ENCODE measurements around the gene ATRNL1. TPM values are rescaled to one million over a fixed set of nuclear protein-coding genes. Genes with fewer than 3 reads are reported as not detected.

The ATRNL1 gene
- total and polyA plus RNA-seq, 2 experiments from 2014 or later: 4.8 to 29.7 TPM

- Histone ChIP-seq H3K79me2 (replicated peaks; ENCODE audit: insufficient read depth) (no peaks in the 10 kb centered on the region), H3K27me3 (ENCODE audit: insufficient read depth) (no peaks in the 10 kb centered on the region), H3F3A (replicated peaks; ENCODE audit: low read depth) (no peaks in the 10 kb centered on the region), H3K4me3 (no peak overlapping the region), H3K9me2 (ENCODE audit: insufficient read depth) (no peaks in the 10 kb centered on the region), H3K27ac (ENCODE audit: low read depth) (no peak overlapping the region), H3K36me3 (ENCODE audit: insufficient read depth) (no peaks in the 10 kb centered on the region), H3K4me1 (ENCODE audit: insufficient read depth) (peaks cover 18% of the 10 kb centered on the region), H2AFZ (0 out of 2 replicates have a peak overlapping the region, but pooled peaks have one; percentile 60), H4K20me1 (replicated peaks; ENCODE audit: insufficient read depth) (no peaks in the 10 kb centered on the region), H3K4me2 (no peak overlapping the region)
- Mint-ChIP-seq H3K36me3 (ENCODE audit: low read depth) (no peaks in the 10 kb centered on the region), H3K27ac (no peak overlapping the region), H3K27me3 (ENCODE audit: insufficient read depth, low read depth, poor library complexity) (no peaks in the 10 kb centered on the region), H3K4me3 (no peak overlapping the region), H3K9me3 (no peaks in the 10 kb centered on the region), H3K4me1 (peaks cover 30% of the 10 kb centered on the region)
- TF ChIP-seq JUNB (IDR thresholded peaks at IDR 0.05; ENCODE audit: unreplicated experiment) (no peak), CTCF (conservative IDR thresholded peaks at IDR 0.05; ENCODE audit: low read depth in 2 of 2) (peak; percentile 17 to 49; a peak in 2 of 4 replicates)
- ATAC-seq (peak; percentile 52; the same call in 2 of the 3 replicates), DNase-seq (ENCODE audit: low spot score) (no peak)
Measured at GRCh38 chr10:115049318-115049717, 43.8 kb upstream of the ATRNL1 start.

- no peak overlapping the region for H3K4me3 Mint-ChIP-seq
- no peak overlapping the region for H3K4me2 ChIP-seq
- peak overlapping the region; percentile 21; the same call in 1 of the 2 replicates for H3K27ac ChIP-seq (ENCODE audit: low read depth)
- H3K27ac Mint-ChIP-seq: peak overlapping the region; percentile 56; the same call in 1 of the 2 replicates
- no peak overlapping the region for H3K4me3 ChIP-seq
- H3K9me2 ChIP-seq (ENCODE audit: insufficient read depth): no peaks in the 10 kb centered on the region
- H3K27me3 ChIP-seq (ENCODE audit: insufficient read depth): no peaks in the 10 kb centered on the region
- H3K36me3 Mint-ChIP-seq (ENCODE audit: low read depth): no peaks in the 10 kb centered on the region
- H3K4me1 Mint-ChIP-seq: peaks cover 34% of the 10 kb centered on the region
- no peak overlapping the region for H2AFZ ChIP-seq
- ATAC-seq (peak; percentile 62), DNase-seq (ENCODE audit: low spot score) (peak; percentile 77)
- H3K9me3 Mint-ChIP-seq: no peaks in the 10 kb centered on the region
- H3F3A ChIP-seq (replicated peaks; ENCODE audit: low read depth): no peaks in the 10 kb centered on the region
- H3K79me2 ChIP-seq (replicated peaks; ENCODE audit: insufficient read depth): no peaks in the 10 kb centered on the region
- H3K36me3 ChIP-seq (ENCODE audit: insufficient read depth): no peaks in the 10 kb centered on the region
- H3K27me3 Mint-ChIP-seq (ENCODE audit: insufficient read depth, low read depth, poor library complexity): no peaks in the 10 kb centered on the region
- H3K4me1 ChIP-seq (ENCODE audit: insufficient read depth): peaks cover 25% of the 10 kb centered on the region
- H4K20me1 ChIP-seq (replicated peaks; ENCODE audit: insufficient read depth): no peaks in the 10 kb centered on the region
- TF ChIP-seq EZH2phosphoT487 (IDR thresholded peaks at IDR 0.05; ENCODE audit: unreplicated experiment) (no peak), NANOG (IDR thresholded peaks at IDR 0.05; ENCODE audit: borderline replicate concordance) (no peak), JUNB (IDR thresholded peaks at IDR 0.05; ENCODE audit: unreplicated experiment) (no peak), CTCF (conservative IDR thresholded peaks at IDR 0.05; ENCODE audit: low read depth in 2 of 2) (no peak), CREB1 (CRISPR knock-in tag; IDR thresholded peaks at IDR 0.05; ENCODE audit: low read depth) (no peak)
- TF ChIP-seq, protein P1, sequence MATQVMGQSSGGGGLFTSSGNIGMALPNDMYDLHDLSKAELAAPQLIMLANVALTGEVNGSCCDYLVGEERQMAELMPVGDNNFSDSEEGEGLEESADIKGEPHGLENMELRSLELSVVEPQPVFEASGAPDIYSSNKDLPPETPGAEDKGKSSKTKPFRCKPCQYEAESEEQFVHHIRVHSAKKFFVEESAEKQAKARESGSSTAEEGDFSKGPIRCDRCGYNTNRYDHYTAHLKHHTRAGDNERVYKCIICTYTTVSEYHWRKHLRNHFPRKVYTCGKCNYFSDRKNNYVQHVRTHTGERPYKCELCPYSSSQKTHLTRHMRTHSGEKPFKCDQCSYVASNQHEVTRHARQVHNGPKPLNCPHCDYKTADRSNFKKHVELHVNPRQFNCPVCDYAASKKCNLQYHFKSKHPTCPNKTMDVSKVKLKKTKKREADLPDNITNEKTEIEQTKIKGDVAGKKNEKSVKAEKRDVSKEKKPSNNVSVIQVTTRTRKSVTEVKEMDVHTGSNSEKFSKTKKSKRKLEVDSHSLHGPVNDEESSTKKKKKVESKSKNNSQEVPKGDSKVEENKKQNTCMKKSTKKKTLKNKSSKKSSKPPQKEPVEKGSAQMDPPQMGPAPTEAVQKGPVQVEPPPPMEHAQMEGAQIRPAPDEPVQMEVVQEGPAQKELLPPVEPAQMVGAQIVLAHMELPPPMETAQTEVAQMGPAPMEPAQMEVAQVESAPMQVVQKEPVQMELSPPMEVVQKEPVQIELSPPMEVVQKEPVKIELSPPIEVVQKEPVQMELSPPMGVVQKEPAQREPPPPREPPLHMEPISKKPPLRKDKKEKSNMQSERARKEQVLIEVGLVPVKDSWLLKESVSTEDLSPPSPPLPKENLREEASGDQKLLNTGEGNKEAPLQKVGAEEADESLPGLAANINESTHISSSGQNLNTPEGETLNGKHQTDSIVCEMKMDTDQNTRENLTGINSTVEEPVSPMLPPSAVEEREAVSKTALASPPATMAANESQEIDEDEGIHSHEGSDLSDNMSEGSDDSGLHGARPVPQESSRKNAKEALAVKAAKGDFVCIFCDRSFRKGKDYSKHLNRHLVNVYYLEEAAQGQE (IDR thresholded peaks at IDR 0.05; ENCODE audit: unreplicated experiment): no peak
- TF ChIP-seq, protein P2, sequence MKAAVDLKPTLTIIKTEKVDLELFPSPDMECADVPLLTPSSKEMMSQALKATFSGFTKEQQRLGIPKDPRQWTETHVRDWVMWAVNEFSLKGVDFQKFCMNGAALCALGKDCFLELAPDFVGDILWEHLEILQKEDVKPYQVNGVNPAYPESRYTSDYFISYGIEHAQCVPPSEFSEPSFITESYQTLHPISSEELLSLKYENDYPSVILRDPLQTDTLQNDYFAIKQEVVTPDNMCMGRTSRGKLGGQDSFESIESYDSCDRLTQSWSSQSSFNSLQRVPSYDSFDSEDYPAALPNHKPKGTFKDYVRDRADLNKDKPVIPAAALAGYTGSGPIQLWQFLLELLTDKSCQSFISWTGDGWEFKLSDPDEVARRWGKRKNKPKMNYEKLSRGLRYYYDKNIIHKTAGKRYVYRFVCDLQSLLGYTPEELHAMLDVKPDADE (IDR thresholded peaks at IDR 0.05): no peak
Measured at GRCh38 chr10:115049960-115050359, 43.2 kb upstream of the ATRNL1 start.

All from GM23338 (cell line).